OCI-M1 (cell line): Measurements from ENCODE around the gene GALK1.

Experiments used
- DNase-seq: peaks from one replicate; lab custom pipeline; 2025; lab: John Stamatoyannopoulos, UW

The GALK1 gene

DNA sequence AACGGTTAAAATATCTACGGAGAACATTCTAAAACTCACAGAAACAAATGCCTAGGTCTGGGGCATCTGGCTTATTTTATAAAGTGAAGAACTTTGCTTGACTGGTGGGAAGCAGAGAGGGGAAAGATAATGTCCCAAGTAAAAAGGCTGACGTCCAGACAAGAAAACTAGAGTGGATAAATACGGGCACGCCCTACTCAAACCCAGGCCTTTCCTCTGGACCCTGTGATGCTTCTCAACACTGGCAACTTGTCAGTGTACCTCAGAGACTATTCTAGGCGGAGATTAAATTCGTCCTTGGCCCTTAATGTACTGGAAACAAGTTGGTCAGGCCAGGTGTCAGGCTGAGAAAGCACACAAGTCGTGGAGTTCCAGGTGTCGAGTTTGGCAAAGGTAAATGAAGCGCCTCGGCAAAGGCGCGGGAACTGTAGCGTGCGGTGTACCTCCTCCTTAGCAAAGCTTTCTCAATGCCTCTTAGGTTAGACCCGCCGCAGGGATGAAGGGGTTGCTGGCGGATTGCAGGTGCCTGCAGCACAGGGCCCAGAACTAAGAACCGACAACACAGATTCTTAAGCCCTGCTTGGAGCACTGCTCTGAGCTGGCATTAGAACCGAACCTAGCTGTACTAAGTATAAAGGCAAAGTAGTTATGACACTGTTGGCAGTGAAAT is 18.9 kb upstream of the GALK1 start:
- DNase-seq, result peak; percentile 69

DNA sequence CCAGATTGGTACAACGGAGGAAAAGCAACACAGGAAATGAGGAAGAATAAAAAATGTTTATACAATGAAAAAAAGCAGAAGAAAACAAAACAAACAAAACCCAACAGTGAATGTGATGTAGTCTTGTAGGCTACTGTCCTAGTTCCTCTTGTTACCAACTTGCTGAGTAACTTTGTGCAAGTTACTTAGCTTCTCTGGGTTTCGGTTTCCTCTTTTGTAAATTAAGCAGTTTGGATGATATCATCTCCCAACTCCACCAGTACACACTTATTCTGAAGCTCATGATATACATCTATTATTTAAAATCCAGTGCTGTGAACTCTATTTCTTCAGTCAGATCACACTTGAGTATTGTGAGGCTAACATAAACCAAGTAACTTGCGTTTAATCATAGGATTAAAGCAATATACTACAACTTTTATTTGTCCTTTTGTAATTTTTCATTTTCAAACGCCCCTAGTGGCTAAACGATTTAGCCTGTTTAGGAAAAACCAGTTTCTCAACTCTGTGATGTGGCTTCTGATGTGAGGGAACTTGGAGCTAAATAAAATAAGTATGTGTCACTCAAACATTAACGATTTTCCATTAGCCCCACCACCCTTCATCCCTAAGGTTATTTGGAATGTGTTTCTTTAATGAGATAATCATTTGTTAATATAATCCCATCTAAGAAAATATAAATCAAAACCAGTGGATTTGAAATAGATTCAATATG is 18.2 kb upstream of the GALK1 start:
- DNase-seq, result peak; percentile 94

DNA sequence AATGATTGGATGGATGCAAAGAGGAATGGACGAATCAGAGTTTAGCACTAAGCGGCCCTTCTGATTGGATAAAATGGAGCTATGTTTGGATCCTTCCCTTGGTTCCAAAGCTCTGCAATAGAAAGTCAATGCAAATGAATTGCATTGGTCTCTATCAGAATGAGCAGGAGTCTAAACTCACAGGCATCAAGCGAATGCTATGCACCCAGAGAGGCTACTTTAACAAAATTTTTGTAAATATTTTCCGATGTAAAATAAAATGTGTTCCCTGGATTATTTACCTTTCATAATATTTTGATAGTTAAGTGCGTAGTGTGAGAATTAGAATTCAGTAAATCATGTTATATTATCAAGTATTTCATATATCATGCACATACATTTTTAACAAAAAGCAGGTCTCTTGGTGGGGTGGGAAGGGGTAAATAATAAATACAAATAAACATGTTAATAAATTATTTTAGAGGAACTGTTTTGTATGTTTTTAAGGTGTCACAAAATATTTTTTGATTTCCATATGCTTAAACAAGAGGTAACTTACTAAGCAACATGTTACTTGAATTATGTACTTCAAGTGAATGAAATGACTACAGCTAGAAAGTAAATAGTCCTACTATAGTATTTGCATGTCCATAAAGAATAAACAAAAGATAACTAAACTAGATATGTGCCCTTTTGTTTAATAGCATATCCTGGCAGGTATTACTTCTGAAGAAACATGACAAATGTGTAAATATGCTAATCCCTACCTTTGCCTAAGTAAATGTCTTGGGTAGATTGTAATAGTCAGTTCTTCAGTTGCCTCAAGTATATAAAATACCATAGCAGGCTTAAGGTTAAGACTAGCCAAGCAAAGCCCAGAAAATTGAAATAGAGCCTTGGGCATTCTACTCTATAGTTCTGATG is 15.2 kb upstream of the GALK1 start:
- peak; percentile 50 for DNase-seq

DNA sequence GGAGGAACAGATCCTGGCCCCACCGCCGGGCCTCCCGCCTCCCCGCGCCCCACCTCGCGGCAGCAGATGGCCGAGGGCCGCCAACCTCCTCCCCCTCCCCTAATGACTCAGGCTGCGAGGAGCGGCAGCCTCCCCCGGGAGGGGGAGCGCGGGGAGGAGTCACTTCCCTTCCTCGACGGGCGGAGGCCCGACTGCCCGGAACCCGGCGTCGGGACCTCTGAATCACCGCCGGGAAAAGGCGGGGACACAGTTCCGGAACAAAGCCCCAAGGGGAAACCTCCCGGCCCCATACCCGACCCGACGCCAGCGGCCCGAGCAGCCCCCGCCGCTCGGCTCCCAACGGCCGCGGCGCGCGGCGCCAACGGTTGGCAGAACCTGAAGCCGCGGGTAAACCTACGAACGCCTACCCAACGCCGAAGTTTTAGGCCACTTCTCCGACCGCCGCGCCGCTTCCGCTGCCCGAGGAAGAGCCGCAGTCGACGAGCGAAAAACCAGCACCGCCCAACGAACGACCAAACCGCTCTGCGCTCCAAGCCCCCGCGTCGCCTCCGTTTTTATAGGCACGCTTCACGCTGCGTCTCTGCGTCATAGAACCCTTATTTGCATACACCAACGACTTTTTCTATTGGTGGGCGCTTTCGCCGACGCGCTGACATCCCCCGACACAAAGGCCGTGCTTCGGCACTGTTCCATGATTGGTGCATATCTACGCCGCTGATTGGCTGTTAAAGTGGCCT is 14.4 kb upstream of the GALK1 start:
- DNase-seq, result peak; percentile 99

DNA sequence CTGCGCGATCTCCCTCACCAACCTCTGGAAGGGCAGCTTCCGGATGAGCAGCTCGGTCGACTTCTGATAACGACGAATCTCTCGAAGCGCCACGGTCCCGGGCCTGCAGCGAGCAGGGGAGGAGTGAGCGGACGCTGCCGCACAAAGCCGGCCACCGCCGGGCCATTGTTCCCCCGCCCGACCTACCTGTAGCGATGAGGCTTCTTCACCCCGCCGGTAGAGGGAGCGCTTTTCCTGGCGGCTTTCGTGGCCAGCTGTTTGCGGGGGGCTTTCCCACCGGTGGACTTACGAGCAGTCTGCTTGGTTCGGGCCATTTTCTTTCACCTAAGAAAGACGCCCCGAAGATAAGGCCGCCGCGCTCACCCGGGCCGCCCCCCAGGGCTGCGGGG is 13.9 kb upstream of the GALK1 start:
- DNase-seq, result peak; percentile 79

DNA sequence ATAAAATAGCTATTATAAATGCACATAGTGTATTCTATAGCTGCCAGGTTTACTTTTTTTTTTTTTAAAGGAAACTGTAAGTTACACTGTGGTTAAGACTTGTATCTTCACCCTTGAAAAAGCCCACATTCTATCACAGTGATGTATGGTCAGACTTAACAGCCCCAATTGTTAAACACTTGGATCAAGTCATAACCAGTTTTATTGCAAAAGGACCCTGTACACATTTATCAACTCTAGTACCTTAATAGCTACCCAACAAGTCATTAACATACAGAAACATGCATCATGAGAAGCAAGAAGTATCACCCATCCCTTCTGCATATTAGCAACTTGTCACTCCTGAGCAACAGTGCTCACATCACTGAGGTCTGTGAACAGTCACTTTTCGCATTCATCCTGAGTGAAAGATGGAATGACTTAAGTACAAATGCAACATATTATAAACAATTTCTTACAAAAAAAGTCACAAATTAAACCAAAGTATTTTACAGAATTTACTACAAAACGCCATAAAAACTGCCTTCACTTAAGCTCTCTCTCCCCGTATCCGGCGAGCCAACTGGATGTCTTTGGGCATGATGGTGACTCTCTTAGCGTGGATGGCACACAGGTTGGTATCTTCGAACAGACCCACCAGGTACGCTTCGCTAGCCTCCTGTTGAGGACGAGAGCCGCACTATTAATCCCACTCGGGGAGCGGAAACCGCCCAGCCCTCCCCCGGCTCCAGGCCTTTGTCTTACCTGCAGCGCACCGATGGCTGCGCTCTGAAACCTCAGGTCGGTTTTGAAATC is 13.3 kb upstream of the GALK1 start:
- peak; percentile 34 for DNase-seq

DNA sequence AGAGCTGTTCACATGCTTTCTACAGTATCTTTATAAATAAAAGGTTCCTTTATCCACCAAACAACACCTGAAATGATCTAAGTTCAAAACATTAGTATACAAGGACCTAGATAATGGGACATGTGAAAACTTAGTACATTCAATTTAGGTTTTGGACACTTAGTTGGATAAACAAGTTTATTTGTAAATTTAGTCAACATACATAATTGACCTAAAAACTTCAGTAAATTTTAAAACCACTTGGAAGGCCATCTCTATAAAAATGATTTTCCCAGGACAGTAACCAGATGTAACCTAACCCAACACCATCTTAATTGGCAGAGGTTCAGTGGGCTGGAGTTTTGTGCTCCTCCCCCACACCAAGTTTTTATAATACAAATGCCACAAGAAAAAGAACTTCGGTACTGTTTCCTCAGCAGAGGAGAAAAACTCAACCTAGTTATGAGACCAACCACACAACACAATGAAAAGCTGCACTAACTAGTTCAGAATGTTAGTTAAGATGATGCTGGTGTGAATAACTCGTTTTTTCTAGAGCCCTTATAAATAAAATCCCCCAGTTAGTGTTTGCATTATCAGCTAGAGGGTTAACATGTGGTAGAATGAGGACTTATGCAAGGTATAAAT is 12.4 kb upstream of the GALK1 start:
- peak; percentile 60 for DNase-seq

GRCh38 chr17:75776386-75777295 is 11.6 kb upstream of the GALK1 start:
- peak; percentile 94 for DNase-seq

DNA sequence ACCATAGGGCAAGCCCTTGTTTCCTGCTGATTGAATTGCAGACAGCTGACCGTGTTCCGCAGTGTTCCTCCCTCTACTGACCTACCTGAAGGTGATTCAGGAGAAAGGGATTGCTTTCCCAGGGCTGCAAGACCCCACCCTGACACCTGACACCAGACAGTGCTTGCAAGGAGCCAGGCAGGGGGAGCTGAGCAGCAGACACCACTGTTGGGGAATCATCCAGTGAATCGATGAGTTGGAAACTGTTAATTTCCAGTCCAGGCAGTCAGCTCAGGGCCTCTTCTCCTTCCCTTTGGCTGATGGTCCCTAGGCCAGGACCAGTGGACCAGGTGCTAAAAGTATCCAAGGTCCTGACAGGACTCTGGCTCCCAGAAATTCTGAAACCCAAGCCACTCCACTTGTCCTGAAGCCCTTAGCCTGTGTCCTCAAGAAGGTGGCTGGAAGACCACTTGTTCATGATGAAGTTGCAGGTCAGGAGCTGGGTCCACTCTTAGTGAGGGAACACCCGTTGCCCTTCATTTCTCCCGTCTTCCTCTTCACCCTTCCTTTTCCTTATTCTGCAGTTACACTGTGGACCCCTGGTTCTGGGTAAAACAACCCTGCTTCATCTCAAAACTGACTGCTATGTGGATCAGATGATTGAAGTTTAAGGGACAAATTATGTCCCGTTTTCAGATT is 10.1 kb upstream of the GALK1 start:
- DNase-seq, result peak; percentile 66

DNA sequence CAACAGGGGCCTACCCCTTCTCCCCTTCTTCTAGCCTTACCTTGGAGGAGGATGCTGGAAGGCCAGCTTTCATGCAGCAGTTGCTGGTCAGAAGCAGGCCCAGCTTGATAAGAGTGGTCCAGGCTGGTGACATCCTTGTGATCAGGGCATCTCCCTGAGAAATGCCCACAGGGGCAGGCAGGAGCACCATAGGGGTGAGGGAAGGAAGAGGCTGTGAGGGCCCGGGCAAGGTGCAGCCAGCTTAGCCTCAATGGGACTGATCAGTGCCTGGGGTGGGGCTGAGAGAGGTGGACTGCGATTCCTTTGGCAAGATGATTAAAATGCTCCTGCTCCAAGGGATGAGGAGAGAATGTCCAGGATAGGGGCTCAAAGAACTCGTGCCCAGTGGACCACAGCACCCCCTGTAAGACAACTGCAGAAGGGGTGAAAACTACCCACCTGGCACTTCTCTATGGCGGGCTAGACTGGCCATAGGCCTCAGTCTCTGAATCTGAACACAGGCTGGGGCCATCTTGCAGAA is 9.5 kb upstream of the GALK1 start:
- DNase-seq, result no peak

DNA sequence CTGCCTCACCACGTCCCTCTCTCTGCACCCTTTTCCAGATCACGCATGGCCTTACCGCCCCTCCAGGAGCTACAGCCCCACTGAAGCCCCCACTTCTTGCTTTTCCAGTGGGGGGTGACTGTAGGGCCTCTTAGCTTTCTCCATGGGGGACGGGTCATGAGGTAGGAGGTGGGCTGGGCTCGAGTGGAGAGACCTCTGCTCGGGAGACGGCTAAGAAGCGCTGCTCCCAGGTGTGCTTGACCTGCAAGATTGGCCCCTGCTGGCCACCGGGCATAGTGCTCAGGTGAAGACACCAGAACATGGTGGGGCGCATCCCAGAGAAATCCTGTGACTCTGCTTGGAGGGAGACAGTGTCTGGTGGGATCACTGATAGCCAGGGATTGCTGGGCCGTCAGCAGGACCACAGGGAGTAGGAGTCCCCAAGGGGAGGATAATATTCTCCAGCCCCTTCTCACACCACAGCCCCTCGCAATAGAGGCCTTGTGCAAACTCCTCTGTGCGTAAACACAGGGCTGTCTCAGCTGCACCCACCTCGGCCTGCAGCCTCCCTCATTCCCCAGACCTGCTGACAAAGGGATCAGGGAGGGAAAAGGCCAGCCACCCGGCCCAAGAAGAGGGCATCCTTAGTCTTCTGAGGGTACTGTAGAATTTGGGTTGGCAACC is 8.9 kb upstream of the GALK1 start:
- no peak for DNase-seq

DNA sequence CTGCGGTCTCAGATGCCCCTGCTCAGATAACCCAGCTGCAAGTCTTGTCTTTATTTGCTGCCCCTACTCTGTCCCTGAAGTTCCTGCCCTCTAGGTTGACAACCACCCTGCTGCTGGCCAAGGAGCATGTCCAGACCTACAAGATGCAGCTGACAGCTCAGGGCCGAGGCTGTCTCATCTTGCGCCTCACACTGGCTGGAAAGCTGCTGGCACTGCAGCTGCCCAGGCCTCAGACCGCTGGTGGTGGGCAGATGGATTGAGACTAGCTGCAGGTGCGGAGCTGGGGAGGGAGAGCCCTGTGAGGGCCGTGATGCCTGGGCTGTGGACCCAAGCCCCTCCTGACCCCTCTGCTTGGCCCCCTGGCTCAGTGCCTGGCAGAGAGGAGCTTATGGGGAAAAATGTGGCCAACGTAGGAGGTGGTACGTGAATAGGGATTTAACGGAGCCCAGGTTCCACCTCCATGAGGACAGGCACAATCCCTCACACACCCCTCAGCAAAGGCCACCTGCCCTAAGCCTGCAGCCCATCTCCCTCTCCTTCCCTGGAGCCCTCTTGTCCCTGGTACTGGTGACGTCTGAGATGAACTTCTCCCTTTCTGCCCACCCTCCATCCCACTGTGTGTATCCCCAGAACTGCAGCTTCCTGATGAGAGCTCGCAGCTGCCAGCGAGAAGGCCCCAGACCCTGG is 8.3 kb upstream of the GALK1 start:
- no peak for DNase-seq

- peak; percentile 29 for DNase-seq
These were observed 6.6 kb upstream of the GALK1 start for GRCh38 chr17:75771334-75772281.

GRCh38 chr17:75769536-75769935 is 4.5 kb upstream of the GALK1 start:
- DNase-seq, result peak; percentile 48

DNA sequence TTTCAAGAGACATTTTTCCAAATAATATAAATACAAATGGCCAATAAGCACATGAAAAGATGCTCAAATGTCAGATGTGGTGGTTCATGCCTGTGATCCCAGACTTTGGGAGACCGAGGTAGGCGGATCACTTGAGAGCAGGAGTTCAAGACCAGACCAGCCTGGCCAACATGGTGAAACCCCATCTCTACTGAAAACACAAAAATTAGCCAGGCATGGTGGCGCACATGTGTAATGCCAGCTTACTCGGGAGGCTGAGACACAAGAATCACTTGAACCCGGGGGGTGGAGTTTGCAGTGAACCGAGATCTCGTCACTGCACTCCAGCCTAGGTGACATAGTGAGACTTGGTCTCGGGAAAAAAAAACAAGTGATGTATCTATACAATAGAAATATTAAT is 2.9 kb upstream of the GALK1 start:
- no peak for DNase-seq

DNA sequence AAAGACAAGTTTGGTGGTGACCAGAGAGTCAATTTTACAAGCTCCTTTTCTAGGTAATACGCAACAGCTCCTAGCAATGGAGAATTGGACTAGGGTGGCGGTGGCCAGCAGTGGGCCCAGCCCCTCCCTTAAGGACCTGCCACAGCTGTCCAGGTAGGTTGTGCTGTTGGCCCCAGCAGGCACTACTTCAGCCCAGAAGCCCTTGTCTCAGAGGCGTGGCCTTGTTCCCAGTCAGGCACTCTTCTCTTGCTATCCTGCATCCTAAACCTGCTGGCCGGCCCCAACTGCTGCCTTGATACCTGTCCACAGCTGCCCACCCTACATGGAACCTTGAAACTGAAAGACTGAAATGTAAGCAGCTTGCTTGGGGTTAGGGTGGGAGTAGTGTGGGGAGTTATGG is 989 bp upstream of the GALK1 start:
- DNase-seq, result no peak

DNA sequence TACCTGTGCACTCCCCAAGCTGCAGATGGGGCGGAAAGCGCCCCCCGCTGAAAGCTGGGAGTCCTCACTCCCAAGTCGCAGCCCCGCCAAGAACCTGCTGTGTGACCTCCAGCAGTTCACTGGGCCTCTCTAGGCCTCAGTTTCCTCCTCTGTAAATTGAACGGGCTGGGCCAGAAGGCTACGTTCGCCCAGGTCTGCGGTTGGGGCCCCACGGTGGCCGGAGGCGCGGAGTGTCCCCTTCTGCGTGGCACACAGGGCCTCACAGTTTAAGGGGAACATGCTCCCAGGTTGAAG is 628 bp downstream of the GALK1 start:
- DNase-seq, result no peak
